ENCODE data around the gene UNK. TPM values are rescaled to one million over a fixed set of nuclear protein-coding genes. Genes with fewer than 3 reads are reported as not detected.
A peak's percentile ranks its signal among the peaks of the same experiment; 100 is the strongest.

The UNK gene
- total and polyA plus RNA-seq, 2 donors (not counting 1 experiment from before 2014, with no cell fraction given) = 35.5 to 70.3 TPM

- ATAC-seq (ENCODE audit: low read depth) (peak; percentile 5), DNase-seq (no peak)
- intact Hi-C loops (cut with micrococcal nuclease) = loop anchor here (1.0 to 10.0 kb wide), 12 partner anchors 9 to 247 kb away; partner anchors contain the start of genes ACOX1, EXOC7, FBF1 and MRPL38
- peak overlapping the region; percentile 93 for H3K4me2 ChIP-seq (replicated peaks; ENCODE audit: low read depth, low read length, poor library complexity, severe bottlenecking)
- peaks cover 49% of the 10 kb centered on the region for H3K79me2 ChIP-seq (ENCODE audit: control insufficient read depth, insufficient read depth, low read length)
- 0% methylated on average over 13 of the region's 19 CpGs for WGBS (ENCODE audit: insufficient coverage)
- H3K4me1 ChIP-seq (ENCODE audit: control insufficient read depth in 2 of 2, insufficient read depth in 2 of 2, low read length in 2 of 2) = peaks cover 34 to 53% of the 10 kb centered on the region in 2 donors
- Mint-ChIP-seq H3K27ac (no peak overlapping the region), H3K4me1 (peaks cover 42% of the 10 kb centered on the region), H3K4me3 (no peak overlapping the region), H3K27me3 (no peaks in the 10 kb centered on the region), H3K9me3 (ENCODE audit: insufficient read depth) (no peaks in the 10 kb centered on the region)
- H3K9ac ChIP-seq (ENCODE audit: low read length) = peak overlapping the region; percentile 95
- H3K27ac ChIP-seq (ENCODE audit: low read length in 2 of 2) = peak overlapping the region; percentile 85 to 92
- CTCF ChIA-PET = interaction anchor here (0.6 to 4.1 kb wide), 19 partner anchors 10 to 150 kb away, joined by 3 to 53 read pairs (median 6); partner anchors contain the start of genes ACOX1, GALK1, MRPL38 and TEN1
- no peak for TF ChIP-seq EZH2 (IDR thresholded peaks at IDR 0.05; ENCODE audit: borderline replicate concordance, insufficient read depth, low read depth, low read length, poor library complexity, severe bottlenecking)
- TF ChIP-seq CTCF (IDR thresholded peaks at IDR 0.05) = no peak
- peak overlapping the region; percentile 71 for H2AFZ ChIP-seq (ENCODE audit: insufficient read depth, low read depth, low read length, poor library complexity, severe bottlenecking)
- peaks cover 5 to 20% of the 10 kb centered on the region in 2 experiments for H3K36me3 ChIP-seq (replicated peaks in 1 of 2; ENCODE audit: control extremely low read depth in 1 of 2, control insufficient read depth in 1 of 2, extremely low read depth in 1 of 2, insufficient read depth in 2 of 2, low read length in 1 of 2)
- POLR2A ChIA-PET = interaction anchor here (0.5 to 3.6 kb wide), 33 partner anchors 10 to 842 kb away, joined by 3 to 82 read pairs (median 7); partner anchors contain the start of genes FBF1, GALK1, SLC25A19 and TRIM47
- no peaks in the 10 kb centered on the region for H3K27me3 ChIP-seq (replicated peaks in 1 of 4; ENCODE audit: control extremely low read depth in 1 of 4, control insufficient read depth in 3 of 4, insufficient read depth in 4 of 4, low read length in 3 of 4)
- peak overlapping the region; percentile 69 to 95 (median 89) for H3K4me3 ChIP-seq (ENCODE audit: control extremely low read depth in 1 of 5, extremely low read depth in 1 of 5, insufficient read depth in 1 of 5, low read depth in 2 of 5, low read length in 4 of 5)
- no peaks in the 10 kb centered on the region for H4K20me1 ChIP-seq (ENCODE audit: control insufficient read depth, insufficient read depth, low read length, poor library complexity, severe bottlenecking)
- H3K9me3 ChIP-seq (ENCODE audit: control extremely low read depth in 1 of 3, control insufficient read depth in 2 of 3, insufficient read depth in 1 of 3, low read length in 2 of 3) = no peaks in the 10 kb centered on the region
Measured at GRCh38 chr17:75854881-75855309, 70.3 kb downstream of the UNK start.

Measured in B cell (primary cell).